ENCODE measurements around the gene CFAP299.
"Not testable (repeated sequence)": the region's sequence is repeated elsewhere in the genome, so short reads cannot be mapped to it uniquely, and the experiment has no call there.

The CFAP299 gene

DNA sequence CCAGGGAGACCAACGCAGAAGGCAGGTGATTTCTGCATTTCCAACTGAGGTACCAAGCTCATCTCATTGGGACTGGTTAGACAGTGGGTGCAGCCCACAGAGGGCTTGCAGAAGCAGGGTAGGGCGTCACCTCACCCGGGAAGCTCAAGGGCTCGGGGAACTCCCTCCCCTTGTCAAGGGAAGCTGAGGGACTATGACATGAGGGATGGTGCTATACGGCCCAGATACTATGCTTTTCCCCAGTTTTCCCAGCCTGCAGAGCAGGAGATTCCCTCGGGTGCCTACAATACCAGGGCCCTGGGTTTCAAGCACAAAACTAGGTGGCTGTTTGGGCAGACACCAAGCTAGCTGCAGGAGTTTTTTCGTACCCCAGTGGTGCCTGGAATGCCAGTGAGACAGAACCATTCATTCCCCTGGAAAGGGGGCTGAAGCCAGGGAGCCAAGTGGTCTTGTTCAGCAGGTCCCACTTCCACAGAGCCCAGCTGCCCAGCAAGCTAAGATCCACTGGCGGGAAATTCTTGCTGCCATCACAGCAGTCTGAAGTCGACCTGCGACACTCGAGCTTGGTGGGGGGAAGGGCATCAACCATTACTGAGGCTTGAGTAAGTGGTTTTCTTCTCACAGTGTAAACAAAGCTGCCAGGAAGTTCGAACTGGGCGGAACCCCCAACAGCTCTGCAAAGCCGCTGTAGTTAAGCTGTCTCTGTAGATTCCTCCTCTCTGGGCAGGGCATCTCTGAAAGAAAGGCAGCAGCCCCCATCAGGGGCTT lies 103.9 kb downstream of the CFAP299 start:
- H3K27me3 ChIP-seq (ENCODE audit: control insufficient read depth, insufficient read depth, low read length); H3K4me3 ChIP-seq (ENCODE audit: low read length); H3K36me3 ChIP-seq (ENCODE audit: control insufficient read depth, insufficient read depth, low read length); H3K27ac ChIP-seq (ENCODE audit: low read length); H3K9me3 ChIP-seq (ENCODE audit: control insufficient read depth, insufficient read depth, low read length); H3K4me1 ChIP-seq (ENCODE audit: control insufficient read depth, insufficient read depth, low read length): not testable (repeated sequence)
- no CpG with 5 or more reads among the region's 14 CpGs for WGBS (ENCODE audit: insufficient coverage, insufficient read length)
- peak; percentile 22 for DNase-seq (ENCODE audit: low read depth, low spot score)

- Histone ChIP-seq H3K4me1 (ENCODE audit: control insufficient read depth, insufficient read depth, low read length) (no peaks in the 10 kb centered on the region), H3K36me3 (ENCODE audit: control insufficient read depth, insufficient read depth, low read length) (no peaks in the 10 kb centered on the region), H3K4me3 (ENCODE audit: low read length) (no peak overlapping the region), H3K9me3 (ENCODE audit: control insufficient read depth, insufficient read depth, low read length) (no peaks in the 10 kb centered on the region), H3K27ac (ENCODE audit: low read length) (no peak overlapping the region), H3K27me3 (ENCODE audit: control insufficient read depth, insufficient read depth, low read length) (no peaks in the 10 kb centered on the region)
- no peak for DNase-seq (ENCODE audit: low read depth, low spot score)
Measured at GRCh38 chr4:80446248-80446647, 110.7 kb downstream of the CFAP299 start.

GRCh38 chr4:80446664-80447063 lies 111.1 kb downstream of the CFAP299 start:
- Histone ChIP-seq H3K4me3 (ENCODE audit: low read length) (no peak overlapping the region), H3K36me3 (ENCODE audit: control insufficient read depth, insufficient read depth, low read length) (no peaks in the 10 kb centered on the region), H3K27me3 (ENCODE audit: control insufficient read depth, insufficient read depth, low read length) (no peaks in the 10 kb centered on the region), H3K4me1 (ENCODE audit: control insufficient read depth, insufficient read depth, low read length) (no peaks in the 10 kb centered on the region), H3K27ac (ENCODE audit: low read length) (no peak overlapping the region), H3K9me3 (ENCODE audit: control insufficient read depth, insufficient read depth, low read length) (no peaks in the 10 kb centered on the region)
- no peak for DNase-seq (ENCODE audit: low read depth, low spot score)
- no CpG with 5 or more reads among the region's 1 CpG for WGBS (ENCODE audit: insufficient coverage, insufficient read length)

DNA sequence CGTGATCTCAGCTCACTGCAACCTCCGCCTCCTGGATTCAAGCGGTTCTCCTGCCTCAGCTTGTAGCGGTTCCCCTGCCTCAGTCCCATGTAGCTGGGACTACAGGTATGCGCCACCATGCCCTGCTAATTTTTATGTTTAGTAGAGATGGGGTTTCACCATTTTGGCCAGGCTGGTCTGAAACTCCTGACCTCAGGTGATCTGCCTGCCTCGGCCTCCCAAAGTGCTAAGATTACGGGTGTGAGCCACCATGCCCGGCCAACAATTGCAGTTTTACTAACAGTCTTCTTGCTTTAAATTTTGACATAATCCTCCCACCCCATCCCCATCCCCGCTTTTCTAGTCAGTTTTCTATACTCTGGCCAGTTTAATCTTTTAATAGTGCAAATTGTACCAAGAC lies 112.0 kb downstream of the CFAP299 start:
- DNase-seq (ENCODE audit: low read depth, low spot score): no peak
- WGBS (ENCODE audit: insufficient coverage, insufficient read length): no CpG with 5 or more reads among the region's 9 CpGs
- no peaks in the 10 kb centered on the region for H3K9me3 ChIP-seq (ENCODE audit: control insufficient read depth, insufficient read depth, low read length)
- no peak overlapping the region for H3K4me3 ChIP-seq (ENCODE audit: low read length)
- no peaks in the 10 kb centered on the region for H3K36me3 ChIP-seq (ENCODE audit: control insufficient read depth, insufficient read depth, low read length)
- no peak overlapping the region for H3K27ac ChIP-seq (ENCODE audit: low read length)
- H3K27me3 ChIP-seq (ENCODE audit: control insufficient read depth, insufficient read depth, low read length): no peaks in the 10 kb centered on the region
- no peaks in the 10 kb centered on the region for H3K4me1 ChIP-seq (ENCODE audit: control insufficient read depth, insufficient read depth, low read length)

GRCh38 chr4:80448056-80448455 lies 112.5 kb downstream of the CFAP299 start:
- no CpG with 5 or more reads among the region's 1 CpG for WGBS (ENCODE audit: insufficient coverage, insufficient read length)
- no peak for DNase-seq (ENCODE audit: low read depth, low spot score)
- no peaks in the 10 kb centered on the region for H3K9me3 ChIP-seq (ENCODE audit: control insufficient read depth, insufficient read depth, low read length)
- no peaks in the 10 kb centered on the region for H3K4me1 ChIP-seq (ENCODE audit: control insufficient read depth, insufficient read depth, low read length)
- H3K4me3 ChIP-seq (ENCODE audit: low read length): no peak overlapping the region
- no peaks in the 10 kb centered on the region for H3K36me3 ChIP-seq (ENCODE audit: control insufficient read depth, insufficient read depth, low read length)
- no peak overlapping the region for H3K27ac ChIP-seq (ENCODE audit: low read length)
- H3K27me3 ChIP-seq (ENCODE audit: control insufficient read depth, insufficient read depth, low read length): no peaks in the 10 kb centered on the region

GRCh38 chr4:80452055-80452454 lies 116.5 kb downstream of the CFAP299 start:
- Histone ChIP-seq H3K9me3 (ENCODE audit: control insufficient read depth, insufficient read depth, low read length) (no peaks in the 10 kb centered on the region), H3K27ac (ENCODE audit: low read length) (no peak overlapping the region), H3K4me3 (ENCODE audit: low read length) (no peak overlapping the region), H3K4me1 (ENCODE audit: control insufficient read depth, insufficient read depth, low read length) (peaks cover 2% of the 10 kb centered on the region), H3K27me3 (ENCODE audit: control insufficient read depth, insufficient read depth, low read length) (no peaks in the 10 kb centered on the region), H3K36me3 (ENCODE audit: control insufficient read depth, insufficient read depth, low read length) (no peaks in the 10 kb centered on the region)
- no CpG with 5 or more reads among the region's 2 CpGs for WGBS (ENCODE audit: insufficient coverage, insufficient read length)
- DNase-seq (ENCODE audit: low read depth, low spot score): no peak

DNA sequence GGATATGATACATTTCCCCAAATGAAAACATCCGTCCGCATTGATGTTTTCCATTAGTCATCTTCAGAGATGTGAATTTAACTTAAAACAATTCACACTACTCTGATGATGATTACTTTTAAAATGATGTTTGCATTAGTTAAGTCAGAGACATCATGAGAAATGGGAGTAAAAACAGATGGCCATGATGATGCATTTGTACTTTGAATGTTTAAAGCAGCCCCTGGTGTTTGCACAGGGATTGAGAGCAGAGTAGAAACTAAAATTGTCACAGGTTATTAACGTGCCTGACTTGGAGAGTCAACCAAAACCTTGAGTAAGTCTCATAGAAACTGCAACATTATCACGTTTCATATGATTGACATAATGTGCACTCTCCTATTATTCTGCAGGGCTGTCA lies 117.2 kb downstream of the CFAP299 start:
- peaks cover 2% of the 10 kb centered on the region for H3K4me1 ChIP-seq (ENCODE audit: control insufficient read depth, insufficient read depth, low read length)
- H3K36me3 ChIP-seq (ENCODE audit: control insufficient read depth, insufficient read depth, low read length): no peaks in the 10 kb centered on the region
- H3K4me3 ChIP-seq (ENCODE audit: low read length): no peak overlapping the region
- DNase-seq (ENCODE audit: low read depth, low spot score): no peak
- no peaks in the 10 kb centered on the region for H3K9me3 ChIP-seq (ENCODE audit: control insufficient read depth, insufficient read depth, low read length)
- no CpG with 5 or more reads among the region's 4 CpGs for WGBS (ENCODE audit: insufficient coverage, insufficient read length)
- H3K27ac ChIP-seq (ENCODE audit: low read length): no peak overlapping the region
- no peaks in the 10 kb centered on the region for H3K27me3 ChIP-seq (ENCODE audit: control insufficient read depth, insufficient read depth, low read length)

DNA sequence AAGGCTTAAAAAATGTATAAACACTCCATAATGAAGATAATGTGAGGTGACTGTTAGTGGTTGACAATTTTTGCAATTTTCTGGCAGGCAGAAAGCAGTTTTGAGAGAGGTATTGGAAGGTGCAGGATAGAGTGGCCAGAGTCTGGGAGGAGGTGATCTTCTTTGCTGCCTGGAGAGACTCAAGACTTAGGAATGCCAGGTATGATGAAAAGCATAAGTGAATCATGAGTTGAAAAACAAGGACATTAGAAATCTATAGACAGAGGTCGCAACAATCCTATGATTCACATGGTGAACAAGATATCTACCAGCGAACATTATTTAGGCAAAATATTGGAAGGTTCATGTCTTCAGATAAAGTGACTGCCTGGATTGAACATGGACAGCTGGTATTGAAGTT lies 118.5 kb downstream of the CFAP299 start:
- Histone ChIP-seq H3K27me3 (ENCODE audit: control insufficient read depth, insufficient read depth, low read length) (no peaks in the 10 kb centered on the region), H3K27ac (ENCODE audit: low read length) (no peak overlapping the region), H3K9me3 (ENCODE audit: control insufficient read depth, insufficient read depth, low read length) (no peaks in the 10 kb centered on the region), H3K4me1 (ENCODE audit: control insufficient read depth, insufficient read depth, low read length) (peaks cover 2% of the 10 kb centered on the region), H3K4me3 (ENCODE audit: low read length) (no peak overlapping the region), H3K36me3 (ENCODE audit: control insufficient read depth, insufficient read depth, low read length) (no peaks in the 10 kb centered on the region)
- DNase-seq (ENCODE audit: low read depth, low spot score): no peak
- WGBS (ENCODE audit: insufficient coverage, insufficient read length): no CpG with 5 or more reads among the region's 2 CpGs

DNA sequence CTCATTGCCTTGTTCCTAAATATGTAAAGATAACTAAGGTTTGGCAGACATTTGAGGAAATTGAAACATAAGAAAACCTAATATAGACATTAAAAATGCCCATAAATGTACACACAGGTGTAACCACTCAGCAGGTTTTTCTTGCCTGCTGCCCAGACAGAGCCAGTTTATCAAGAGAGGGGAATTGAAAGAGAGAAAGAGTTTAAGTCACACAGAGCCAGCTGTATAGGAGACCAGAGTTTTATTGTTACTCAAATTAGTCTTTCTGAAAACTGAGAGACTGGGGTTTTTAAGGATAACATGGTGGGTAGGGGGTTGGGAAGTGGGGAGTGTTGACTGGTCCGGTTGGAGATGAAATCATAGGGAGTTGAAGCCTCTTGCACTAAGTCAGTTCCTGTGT lies 119.0 kb downstream of the CFAP299 start:
- Histone ChIP-seq H3K4me3 (ENCODE audit: low read length) (no peak overlapping the region), H3K9me3 (ENCODE audit: control insufficient read depth, insufficient read depth, low read length) (no peaks in the 10 kb centered on the region), H3K27ac (ENCODE audit: low read length) (no peak overlapping the region), H3K4me1 (ENCODE audit: control insufficient read depth, insufficient read depth, low read length) (peaks cover 2% of the 10 kb centered on the region), H3K27me3 (ENCODE audit: control insufficient read depth, insufficient read depth, low read length) (no peaks in the 10 kb centered on the region), H3K36me3 (ENCODE audit: control insufficient read depth, insufficient read depth, low read length) (no peaks in the 10 kb centered on the region)
- DNase-seq (ENCODE audit: low read depth, low spot score): no peak
- no CpG with 5 or more reads among the region's 1 CpG for WGBS (ENCODE audit: insufficient coverage, insufficient read length)

- Histone ChIP-seq H3K9me3 (ENCODE audit: control insufficient read depth, insufficient read depth, low read length) (no peaks in the 10 kb centered on the region), H3K4me1 (ENCODE audit: control insufficient read depth, insufficient read depth, low read length) (no peaks in the 10 kb centered on the region; the same call in 1 of the 2 replicates), H3K27me3 (ENCODE audit: control insufficient read depth, insufficient read depth, low read length) (no peaks in the 10 kb centered on the region), H3K4me3 (ENCODE audit: low read length) (no peak overlapping the region), H3K36me3 (ENCODE audit: control insufficient read depth, insufficient read depth, low read length) (no peaks in the 10 kb centered on the region), H3K27ac (ENCODE audit: low read length) (no peak overlapping the region)
- WGBS (ENCODE audit: insufficient coverage, insufficient read length): no CpG with 5 or more reads among the region's 1 CpG
- DNase-seq (ENCODE audit: low read depth, low spot score): no peak
Measured at GRCh38 chr4:80459918-80460473, 124.5 kb downstream of the CFAP299 start.

- Histone ChIP-seq H3K27me3 (ENCODE audit: control insufficient read depth, insufficient read depth, low read length) (no peaks in the 10 kb centered on the region), H3K27ac (ENCODE audit: low read length) (no peak overlapping the region), H3K9me3 (ENCODE audit: control insufficient read depth, insufficient read depth, low read length) (no peaks in the 10 kb centered on the region), H3K36me3 (ENCODE audit: control insufficient read depth, insufficient read depth, low read length) (no peaks in the 10 kb centered on the region), H3K4me3 (ENCODE audit: low read length) (no peak overlapping the region), H3K4me1 (ENCODE audit: control insufficient read depth, insufficient read depth, low read length) (peaks cover 1% of the 10 kb centered on the region; the same call in 1 of the 2 replicates)
- WGBS (ENCODE audit: insufficient coverage, insufficient read length): no CpG with 5 or more reads among the region's 1 CpG
- no peak for DNase-seq (ENCODE audit: low read depth, low spot score)
Measured at GRCh38 chr4:80461412-80461811, 125.9 kb downstream of the CFAP299 start.
